Activated gamma-delta T cell (primary cell): ENCODE data around the gene SNRPD3.
"Not testable (repeated sequence)": the region's sequence is repeated elsewhere in the genome, so short reads cannot be mapped to it uniquely, and the experiment has no call there.

Source experiments
- DNase-seq: peaks from one replicate; lab custom pipeline; 2025; lab: John Stamatoyannopoulos, UW

SNRPD3 gene

DNA sequence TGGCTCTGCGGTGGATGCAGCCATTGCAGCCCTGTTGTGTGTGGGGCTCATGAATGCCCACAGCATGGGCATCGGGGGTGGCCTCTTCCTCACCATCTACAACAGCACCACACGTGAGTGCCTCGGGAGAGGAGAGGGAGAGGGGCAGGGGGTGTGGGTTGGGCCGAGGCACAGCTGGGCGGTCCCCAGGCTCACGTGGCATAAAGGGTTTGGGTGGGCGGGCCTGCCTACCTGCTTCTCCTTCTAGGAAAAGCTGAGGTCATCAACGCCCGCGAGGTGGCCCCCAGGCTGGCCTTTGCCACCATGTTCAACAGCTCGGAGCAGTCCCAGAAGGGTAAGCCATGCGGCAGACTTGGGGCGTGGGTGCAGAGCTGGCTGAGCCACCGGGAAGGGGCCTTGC lies 59.0 kb downstream of the SNRPD3 start:
- DNase-seq = not testable (repeated sequence)

DNA sequence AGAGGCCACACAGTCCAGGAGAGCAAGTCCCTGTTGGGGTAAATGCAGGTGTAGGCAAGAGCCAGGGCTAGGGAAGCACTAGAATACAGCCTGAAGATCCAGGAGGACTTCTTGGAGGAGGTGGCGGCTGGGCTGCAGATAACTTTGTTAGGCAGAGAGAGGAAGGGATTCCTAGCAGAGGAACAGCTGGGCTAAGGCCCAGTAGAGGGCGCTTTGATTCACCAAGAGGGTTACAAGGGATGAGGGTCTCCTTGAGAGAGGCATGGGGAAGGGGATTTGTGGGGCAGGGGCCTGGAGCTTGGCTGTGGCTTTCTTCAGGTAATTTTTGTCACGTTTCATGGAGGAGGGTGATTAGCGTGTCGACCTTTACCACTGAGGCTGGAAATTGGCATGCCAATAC lies 65.4 kb downstream of the SNRPD3 start:
- DNase-seq = not testable (repeated sequence)

DNA sequence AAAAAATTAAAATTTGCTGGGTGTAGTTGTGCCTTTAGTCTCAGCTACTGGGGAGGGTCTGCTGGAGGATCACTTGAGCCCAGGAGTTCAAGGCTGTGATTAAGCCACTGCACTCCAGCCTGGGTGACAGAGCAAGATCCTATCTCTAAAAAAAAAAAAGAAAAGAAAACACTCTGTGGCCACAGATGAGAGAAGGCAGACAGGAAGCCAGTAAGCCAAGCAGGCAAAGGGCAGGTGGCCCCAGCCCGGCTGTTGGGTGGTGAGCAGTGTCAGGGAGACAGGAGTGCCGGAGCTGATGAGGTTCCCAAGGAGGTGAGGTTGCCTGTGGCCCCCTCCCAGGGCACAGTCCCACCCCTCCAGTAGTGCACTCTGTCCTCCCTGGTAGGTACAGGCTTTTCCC lies 66.8 kb downstream of the SNRPD3 start:
- DNase-seq = not testable (repeated sequence)
